Muscle of leg (tissue), 11 donors: ENCODE results near the gene FRMD3. TPM values are rescaled to one million over a fixed set of nuclear protein-coding genes. Genes with fewer than 3 reads are reported as not detected.

Source experiments
- DNase-seq: peaks from one replicate; pipeline ENCODE4 v3.0.0; 2013
- H3K27ac ChIP-seq: one replicate; pipeline ENCODE4 v1.5.1; 2013; ENCODE audit warnings: mild to moderate bottlenecking, low read length, control low read depth
- H3K27me3 ChIP-seq: one replicate; pipeline ENCODE4 v1.6.1; 2013; ENCODE audit warnings: low read length; ENCODE audit not compliant: control insufficient read depth, insufficient read depth
- H3K36me3 ChIP-seq: one replicate; pipeline ENCODE4 v1.6.1; 2013; ENCODE audit warnings: low read length; ENCODE audit not compliant: control insufficient read depth, insufficient read depth
- H3K4me1 ChIP-seq: one replicate; pipeline ENCODE4 v1.6.1; 2013; ENCODE audit warnings: low read length; ENCODE audit not compliant: control insufficient read depth, insufficient read depth
- H3K4me3 ChIP-seq: one replicate; pipeline ENCODE4 v1.5.1; 2013; ENCODE audit warnings: low read length, control low read depth
- H3K9me3 ChIP-seq: replicated peaks from 2 replicates; pipeline ENCODE4 v1.6.1; 2013; ENCODE audit warnings: low read depth, low read length; ENCODE audit not compliant: control insufficient read depth
- WGBS: methylation state at CpG from one replicate; pipeline ENCODE4 v1.1.5; 2013; ENCODE audit warnings: missing lambda C conversion rate; ENCODE audit not compliant: insufficient coverage; 5-methylcytosine and 5-hydroxymethylcytosine counted together
- polyA plus RNA-seq, 8 donors: library from polyadenylated mRNA; unstranded; fragments of 120-200 nt; gene quantifications; one replicate each; pipeline versions ENCODE4 v1.2.1 to v1.2.3, GENCODE V29; 2013; ENCODE audit warnings: inconsistent platforms in 1 of 8, low replicate concordance in 1 of 8; ENCODE audit not compliant: insufficient read length in 8 of 8, insufficient read depth in 1 of 8
- total RNA-seq: library from RNA; stranded (reverse); fragments of 120-200 nt; gene quantifications from one replicate; pipeline ENCODE4 v1.2.4, GENCODE V29; 2013

Gene FRMD3
- total and polyA plus RNA-seq, 9 donors: 21.4 to 37.5 (median 34.4) TPM

DNA sequence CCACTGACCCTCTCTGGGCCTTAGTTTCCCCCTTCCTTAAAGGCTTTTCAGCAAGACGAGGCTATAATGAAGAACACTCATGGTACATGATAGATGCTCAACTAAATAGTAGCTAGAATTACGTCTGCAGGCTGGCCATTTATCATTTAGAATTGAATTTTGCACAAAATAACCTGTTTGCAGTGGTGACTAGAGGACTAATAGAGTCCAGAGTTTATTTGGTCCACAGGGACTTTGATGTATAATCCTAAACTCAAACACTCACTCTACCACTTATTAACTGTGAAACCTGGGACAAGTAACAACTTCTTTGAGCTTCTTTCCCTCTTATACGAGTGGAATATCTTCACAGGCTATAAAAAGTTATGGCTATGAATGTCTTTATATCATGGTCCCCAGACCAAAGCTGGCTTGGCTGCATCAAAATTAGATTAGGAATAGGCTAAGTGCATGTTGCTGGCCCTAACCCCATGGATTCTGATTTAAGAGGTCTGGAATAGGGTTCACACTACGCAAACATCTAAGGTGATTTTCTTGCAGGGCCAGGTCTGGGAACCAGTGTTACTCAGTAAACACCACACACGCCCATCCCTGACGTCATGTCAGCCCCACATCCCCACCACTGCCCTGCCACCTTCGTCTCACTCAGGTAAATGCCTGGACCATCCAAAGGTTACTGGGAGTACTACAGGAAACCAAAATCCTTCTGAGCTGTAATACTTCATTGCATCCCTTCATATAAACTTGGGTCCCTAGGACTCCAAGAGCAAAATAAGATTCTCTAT lies 150.6 kb downstream of the FRMD3 start:
- Histone ChIP-seq H3K4me1 (peaks cover 13% of the 10 kb centered on the region), H3K27me3 (no peaks in the 10 kb centered on the region), H3K27ac (no peak overlapping the region), H3K4me3 (no peak overlapping the region), H3K9me3 (peaks cover 8% of the 10 kb centered on the region), H3K36me3 (no peaks in the 10 kb centered on the region)
- no peak for DNase-seq
- WGBS: 89% methylated on average over 4 of the region's 7 CpGs

DNA sequence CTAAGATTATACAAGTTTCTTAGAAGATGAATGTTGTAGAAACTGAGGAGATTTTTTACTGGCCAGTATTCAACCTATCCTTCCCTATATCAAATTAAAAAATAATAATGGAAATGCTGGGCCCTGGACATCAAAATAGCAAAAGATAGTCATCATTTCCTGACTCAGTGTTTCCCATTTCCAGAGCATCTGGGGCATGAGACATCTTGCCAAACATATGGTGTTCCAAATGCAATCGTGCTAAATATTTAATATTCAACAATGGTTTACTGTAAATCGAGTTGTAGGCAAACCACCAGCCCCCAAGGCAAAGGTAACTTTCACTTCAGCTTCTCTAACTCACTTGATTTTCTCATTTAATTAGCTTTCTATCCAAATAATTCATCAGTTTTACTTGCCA lies 152.9 kb downstream of the FRMD3 start:
- peak; percentile 77 for DNase-seq
- Histone ChIP-seq H3K9me3 (peaks cover 8% of the 10 kb centered on the region), H3K4me3 (no peak overlapping the region), H3K36me3 (no peaks in the 10 kb centered on the region), H3K27me3 (no peaks in the 10 kb centered on the region), H3K4me1 (peaks cover 8% of the 10 kb centered on the region), H3K27ac (no peak overlapping the region)
- no CpG with 5 or more reads among the region's 2 CpGs for WGBS

DNA sequence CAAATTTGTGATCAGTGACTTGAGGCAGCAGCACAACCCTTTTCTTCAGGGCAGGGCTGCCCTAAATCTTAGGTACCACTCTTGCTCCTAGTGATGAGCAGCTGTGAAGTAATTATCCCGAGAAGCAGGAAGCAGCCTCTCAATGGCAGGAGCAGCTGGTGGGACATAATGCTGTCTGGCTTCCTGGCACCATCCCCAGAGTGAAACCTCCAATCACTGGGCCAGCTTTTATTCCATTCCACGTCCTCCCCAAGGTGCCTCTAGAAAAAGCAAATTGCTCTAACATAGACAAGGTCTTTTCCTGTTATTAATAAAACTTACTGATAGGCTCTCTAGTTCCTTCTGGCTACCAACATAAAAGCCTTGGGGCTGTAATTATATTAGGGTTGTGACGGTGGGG lies 154.0 kb downstream of the FRMD3 start:
- Histone ChIP-seq H3K36me3 (no peaks in the 10 kb centered on the region), H3K9me3 (peaks cover 14% of the 10 kb centered on the region), H3K4me1 (peaks cover 8% of the 10 kb centered on the region), H3K27me3 (no peaks in the 10 kb centered on the region), H3K4me3 (no peak overlapping the region), H3K27ac (no peak overlapping the region)
- peak; percentile 69 for DNase-seq
- WGBS: 29% methylated on average over 1 of the region's 3 CpGs

DNA sequence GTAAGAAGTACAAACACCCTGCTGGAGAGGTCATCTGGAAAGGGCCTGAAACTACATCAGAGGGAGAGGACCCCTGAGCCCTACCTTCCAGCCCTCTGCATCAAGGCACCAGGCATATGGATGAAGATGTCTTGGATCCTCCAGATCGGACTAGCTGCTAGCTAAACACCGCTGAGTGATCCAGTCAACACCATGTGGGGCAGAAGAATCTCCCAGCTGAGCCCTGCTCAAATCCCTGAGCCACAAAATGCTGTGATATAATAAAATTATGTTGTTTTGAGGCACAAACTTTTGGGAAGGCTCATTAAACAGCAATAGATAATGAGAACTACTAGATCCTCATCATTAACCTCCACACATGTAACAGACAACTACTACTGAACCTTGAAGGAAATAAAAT lies 155.2 kb downstream of the FRMD3 start:
- peaks cover 8% of the 10 kb centered on the region for H3K4me1 ChIP-seq
- H3K27ac ChIP-seq: no peak overlapping the region
- DNase-seq: no peak
- peaks cover 14% of the 10 kb centered on the region for H3K9me3 ChIP-seq
- H3K4me3 ChIP-seq: no peak overlapping the region
- WGBS: 100% methylated on average over 1 of the region's 2 CpGs
- no peaks in the 10 kb centered on the region for H3K27me3 ChIP-seq
- H3K36me3 ChIP-seq: no peaks in the 10 kb centered on the region

DNA sequence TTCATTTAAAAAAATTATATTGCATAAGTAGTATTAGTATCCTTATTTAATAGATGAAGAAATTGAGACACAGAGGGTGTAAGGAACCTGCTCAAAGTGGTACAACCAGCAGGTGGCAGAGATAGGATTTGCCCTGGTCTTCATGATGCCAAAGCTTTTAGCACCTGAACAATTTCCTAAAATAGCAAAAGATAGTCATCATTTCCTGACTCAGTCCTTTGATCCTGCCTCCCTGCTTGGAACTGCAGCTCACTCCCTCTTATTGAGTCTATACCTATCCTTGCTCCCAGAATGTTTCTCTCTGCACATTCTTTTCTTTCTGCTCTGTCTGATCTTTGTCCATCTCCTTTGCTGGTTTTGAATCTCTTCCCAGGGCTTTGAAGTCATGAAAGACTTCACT lies 155.8 kb downstream of the FRMD3 start:
- H3K27me3 ChIP-seq: no peaks in the 10 kb centered on the region
- DNase-seq: no peak

DNA sequence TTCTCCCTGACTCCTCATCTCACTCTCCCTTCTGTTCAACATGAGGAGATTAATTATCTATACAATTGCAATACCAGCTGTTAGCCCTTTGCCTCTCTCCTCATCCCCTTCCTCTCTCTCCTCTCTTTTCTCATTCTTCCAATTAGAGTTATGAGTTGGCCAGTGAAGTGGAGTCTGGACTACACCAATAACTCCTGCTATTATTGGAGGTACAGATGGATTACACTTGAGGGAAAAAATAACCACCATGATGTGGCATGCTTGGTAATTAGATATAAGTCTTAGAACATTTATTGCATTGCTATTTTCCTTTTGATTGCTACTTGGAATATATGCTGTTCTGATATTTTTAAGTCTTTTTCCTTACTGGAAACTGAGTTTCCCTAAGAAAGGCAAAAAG lies 159.2 kb downstream of the FRMD3 start:
- Histone ChIP-seq H3K27ac (no peak overlapping the region), H3K36me3 (no peaks in the 10 kb centered on the region), H3K9me3 (peaks cover 10% of the 10 kb centered on the region), H3K4me3 (no peak overlapping the region), H3K27me3 (no peaks in the 10 kb centered on the region), H3K4me1 (peaks cover under 1% of the 10 kb centered on the region)
- DNase-seq: no peak

More for the DNA sequence above, 155.8 kb downstream of the FRMD3 start:
- H3K27ac ChIP-seq: no peak overlapping the region
- no peaks in the 10 kb centered on the region for H3K36me3 ChIP-seq
- H3K4me1 ChIP-seq: peaks cover 8% of the 10 kb centered on the region
- no peak overlapping the region for H3K4me3 ChIP-seq
- peaks cover 14% of the 10 kb centered on the region for H3K9me3 ChIP-seq

DNA sequence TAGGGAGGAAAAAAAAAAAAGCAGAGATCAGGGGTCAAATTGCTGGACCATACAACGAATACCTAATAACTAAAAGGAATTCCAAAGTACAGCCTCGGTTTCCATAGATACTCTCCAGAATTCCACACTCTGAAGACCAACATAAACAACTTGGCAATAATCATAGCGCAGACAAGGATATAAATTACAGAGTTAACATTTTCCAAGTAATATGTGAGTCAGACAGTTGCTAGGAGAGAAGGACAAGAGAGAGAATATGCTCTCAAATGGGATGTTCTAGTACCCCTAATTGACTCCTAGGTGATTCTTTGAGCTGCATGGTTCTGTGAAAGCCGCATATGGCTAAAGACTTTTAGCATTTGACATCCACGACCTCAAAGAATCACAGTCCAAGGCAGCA lies 165.2 kb downstream of the FRMD3 start:
- Histone ChIP-seq H3K36me3 (no peaks in the 10 kb centered on the region), H3K27me3 (no peaks in the 10 kb centered on the region), H3K9me3 (no peaks in the 10 kb centered on the region), H3K4me1 (peaks cover 3% of the 10 kb centered on the region), H3K4me3 (no peak overlapping the region), H3K27ac (no peak overlapping the region)
- DNase-seq: peak; percentile 84
- 27% methylated on average over 2 of the region's 5 CpGs for WGBS

DNA sequence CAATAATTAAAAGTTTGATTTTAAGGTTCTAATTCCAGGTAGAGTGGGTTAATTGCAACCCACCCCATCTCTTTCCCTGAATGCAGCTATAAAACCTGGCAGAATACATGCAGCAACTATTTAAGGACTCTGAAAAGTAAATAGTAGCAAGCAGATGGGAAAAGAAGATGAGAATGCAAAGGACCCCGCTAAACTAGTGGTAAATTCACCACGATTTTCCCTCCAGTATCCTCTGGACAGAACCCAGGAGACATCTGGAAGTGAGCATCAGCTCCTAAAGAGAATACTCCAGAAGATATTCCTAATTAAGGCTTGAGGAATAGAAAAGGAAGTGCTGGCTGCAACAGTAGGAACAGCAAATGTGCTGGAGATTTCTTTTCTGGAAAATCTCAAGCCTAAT lies 170.9 kb downstream of the FRMD3 start:
- H3K27me3 ChIP-seq: no peaks in the 10 kb centered on the region
- WGBS: no CpG with 5 or more reads among the region's 2 CpGs
- peaks cover 3% of the 10 kb centered on the region for H3K4me1 ChIP-seq
- H3K4me3 ChIP-seq: no peak overlapping the region
- no peaks in the 10 kb centered on the region for H3K9me3 ChIP-seq
- DNase-seq: peak; percentile 83
- no peaks in the 10 kb centered on the region for H3K36me3 ChIP-seq
- peak overlapping the region; percentile 49 for H3K27ac ChIP-seq

DNA sequence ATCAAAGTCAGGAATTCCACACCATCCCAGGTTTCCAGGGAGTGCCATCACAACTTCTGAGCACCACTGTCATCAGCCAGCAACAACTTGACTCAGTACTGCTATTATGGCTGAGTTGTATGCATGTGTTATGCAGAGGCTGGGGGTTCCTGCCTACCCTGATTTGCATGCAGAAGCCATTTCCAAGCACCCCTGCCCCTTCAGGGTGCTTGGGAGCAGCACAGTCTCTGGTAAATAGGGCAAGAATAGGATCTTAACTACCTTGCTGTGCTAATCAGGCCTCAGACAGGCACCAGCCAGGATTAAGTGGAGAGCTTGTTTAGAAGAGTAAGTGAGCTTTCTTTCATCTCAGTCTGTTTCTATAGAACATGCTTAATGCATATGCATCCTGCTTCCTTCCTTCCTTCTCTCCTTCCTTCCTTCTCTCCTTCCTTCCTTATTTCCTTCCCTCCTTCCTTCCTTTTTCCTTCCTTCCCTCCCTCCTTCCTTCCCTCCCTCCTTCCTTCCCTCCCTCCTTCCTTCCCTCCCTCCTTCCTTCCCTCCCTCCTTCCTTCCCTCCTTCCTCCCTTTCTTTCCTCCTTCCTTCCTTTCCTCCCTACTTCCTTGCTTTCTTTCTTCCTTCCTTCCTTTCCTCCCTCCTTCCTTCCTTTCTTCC lies 175.7 kb downstream of the FRMD3 start:
- H3K4me1 ChIP-seq: peaks cover 3% of the 10 kb centered on the region
- H3K9me3 ChIP-seq: no peaks in the 10 kb centered on the region
- H3K27me3 ChIP-seq: no peaks in the 10 kb centered on the region
- H3K4me3 ChIP-seq: no peak overlapping the region
- no peak for DNase-seq
- H3K36me3 ChIP-seq: no peaks in the 10 kb centered on the region
- no peak overlapping the region for H3K27ac ChIP-seq

DNA sequence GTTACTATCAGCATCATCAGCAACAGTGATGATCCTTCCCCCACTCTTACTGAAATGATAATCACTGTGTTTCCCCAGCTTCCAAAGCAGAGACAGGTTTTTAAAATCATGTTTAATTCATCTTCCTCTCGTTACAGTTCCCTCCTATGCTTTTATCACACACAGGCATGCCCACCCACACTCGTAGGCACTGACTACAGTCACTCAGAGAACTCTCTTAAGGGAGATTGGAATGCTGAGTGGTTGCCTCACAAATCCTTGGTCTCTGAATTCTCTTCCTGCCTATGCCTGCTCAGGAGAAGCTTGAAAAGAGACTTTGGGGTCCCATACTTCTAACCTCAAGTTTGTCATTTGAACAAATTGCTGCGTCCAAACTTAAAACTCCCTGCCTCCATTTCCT lies 179.2 kb downstream of the FRMD3 start:
- Histone ChIP-seq H3K36me3 (no peaks in the 10 kb centered on the region), H3K9me3 (no peaks in the 10 kb centered on the region), H3K4me3 (no peak overlapping the region), H3K27me3 (no peaks in the 10 kb centered on the region), H3K27ac (no peak overlapping the region), H3K4me1 (peaks cover 7% of the 10 kb centered on the region)
- DNase-seq: no peak
- WGBS: no CpG with 5 or more reads among the region's 3 CpGs
